Keratinocyte (primary cell): ENCODE measurements around the gene EHMT1. TPM values are rescaled to one million over a fixed set of nuclear protein-coding genes. Genes with fewer than 3 reads are reported as not detected.

Source experiments
- DNase-seq: peaks from one replicate; pipeline ENCODE4 v3.0.0-alpha.2; 2011; ENCODE audit warnings: low read depth, missing footprints, low spot score
- FAIRE-seq: peaks from 2 replicates; lab custom pipeline; 2011; peaks lifted over from hg19 to GRCh38; lab: Jason Lieb, UNC
- H2AFZ ChIP-seq: 2 replicates; pipeline ENCODE4 v1.6.0; 2012; ENCODE audit warnings: low read length, control low read depth, inconsistent platforms; ENCODE audit not compliant: control insufficient read depth
- H3K27ac ChIP-seq: 2 replicates; pipeline ENCODE4 v1.5.1; 2011; ENCODE audit warnings: low read length; ENCODE audit not compliant: control insufficient read depth, insufficient read depth
- H3K27me3 ChIP-seq: 3 replicates; pipeline ENCODE4 v1.6.0; 2011; ENCODE audit warnings: low read length; ENCODE audit not compliant: control insufficient read depth, insufficient read depth; ENCODE audit errors: extremely low read depth
- H3K36me3 ChIP-seq, 2 experiments: 2 replicates in 1 of 2; 3 replicates in 1 of 2; pipeline ENCODE4 v1.5.1; 2011; ENCODE audit warnings: low read length in 2 of 2, mild to moderate bottlenecking in 1 of 2; ENCODE audit not compliant: control insufficient read depth in 2 of 2, insufficient read depth in 2 of 2; ENCODE audit errors: extremely low read depth in 1 of 2
- H3K4me1 ChIP-seq: 3 replicates; pipeline ENCODE4 v1.5.1; 2011; ENCODE audit warnings: low read length; ENCODE audit not compliant: control insufficient read depth, insufficient read depth; ENCODE audit errors: extremely low read depth
- H3K4me2 ChIP-seq: 3 replicates; pipeline ENCODE4 v1.6.0; 2011; ENCODE audit warnings: low read depth, low read length; ENCODE audit not compliant: control insufficient read depth, insufficient read depth; ENCODE audit errors: extremely low read depth
- H3K4me3 ChIP-seq, 3 experiments: fragments of 200-600 bp in 1 of 3; sonication (generic) in 1 of 3; 2 replicates in 2 of 3; 3 replicates in 1 of 3; pipeline ENCODE4 v1.5.1; 2011 to 2016; ENCODE audit warnings: low read length in 3 of 3, mild to moderate bottlenecking in 3 of 3, control low read depth in 2 of 3, inconsistent platforms in 1 of 3, low read depth in 1 of 3, mixed read lengths in 1 of 3, mixed run types in 1 of 3, moderate library complexity in 1 of 3; ENCODE audit not compliant: control insufficient read depth in 2 of 3, insufficient read depth in 2 of 3; ENCODE audit errors: extremely low read depth in 1 of 3
- H3K79me2 ChIP-seq: 2 replicates; pipeline ENCODE4 v1.6.0; 2012; ENCODE audit warnings: low read length; ENCODE audit not compliant: control insufficient read depth, insufficient read depth
- H3K9ac ChIP-seq: 3 replicates; pipeline ENCODE4 v1.6.0; 2011; ENCODE audit warnings: low read length; ENCODE audit not compliant: control insufficient read depth, insufficient read depth; ENCODE audit errors: extremely low read depth
- H3K9me1 ChIP-seq: 3 replicates; pipeline ENCODE4 v1.6.0; 2011; ENCODE audit warnings: low read length; ENCODE audit not compliant: control insufficient read depth, insufficient read depth; ENCODE audit errors: extremely low read depth
- H3K9me3 ChIP-seq: 2 replicates; pipeline ENCODE4 v1.5.1; 2012; ENCODE audit warnings: low read depth, low read length; ENCODE audit not compliant: control insufficient read depth
- H4K20me1 ChIP-seq: 3 replicates; pipeline ENCODE4 v1.6.0; 2011; ENCODE audit warnings: low read length; ENCODE audit not compliant: control insufficient read depth, insufficient read depth; ENCODE audit errors: extremely low read depth
- EZH2 ChIP-seq: IDR thresholded peaks from one replicate; pipeline ENCODE4 v1.6.1; 2012; ENCODE audit warnings: inconsistent platforms, mild to moderate bottlenecking, low read length, moderate library complexity
- dilution Hi-C: fragments of 300-500 bp; cut with MboI; formaldehyde crosslinking; loops from one replicate; pipeline ENCODE4 v1.7.0; 2020; ENCODE audit warnings: low sequenced_read_pairs; ENCODE audit not compliant: extremely low pct_ligation_motif_present
- polyA plus RNA-seq, 5 experiments: library from polyadenylated mRNA; depleted of rRNA in 3 of 5; stranded (reverse) in 3 of 5; stranded (forward) in 1 of 5; unstranded in 1 of 5; fragments of >200 nt; gene quantifications; 1 replicate in 1 of 5; 2 replicates in 3 of 5; 3 replicates in 1 of 5; pipeline versions ENCODE4 v1.2.1 to v1.2.3, GENCODE V29; 2011 to 2012; ENCODE audit warnings: missing spikeins in 2 of 5, low read depth in 1 of 5, low replicate concordance in 1 of 5
- TF ChIP-seq, protein P1 (sequence below), 3 experiments: IDR thresholded peaks in 1 of 3; conservative IDR thresholded peaks in 1 of 3; optimal IDR thresholded peaks in 1 of 3; 2 replicates in 2 of 3; 3 replicates in 1 of 3; pipeline versions ENCODE3 to v1.5.1; 2011; ENCODE audit warnings: low read length in 3 of 3, mild to moderate bottlenecking in 3 of 3, moderate library complexity in 2 of 3, control low read depth in 1 of 3, inconsistent platforms in 1 of 3; ENCODE audit not compliant: insufficient read depth in 2 of 3; ENCODE audit errors: extremely low read depth in 1 of 3

Gene EHMT1
- polyA plus RNA-seq, 1 donor (not counting 4 experiments of a cell fraction or from before 2014, with no cell fraction given): 25.9 TPM

DNA sequence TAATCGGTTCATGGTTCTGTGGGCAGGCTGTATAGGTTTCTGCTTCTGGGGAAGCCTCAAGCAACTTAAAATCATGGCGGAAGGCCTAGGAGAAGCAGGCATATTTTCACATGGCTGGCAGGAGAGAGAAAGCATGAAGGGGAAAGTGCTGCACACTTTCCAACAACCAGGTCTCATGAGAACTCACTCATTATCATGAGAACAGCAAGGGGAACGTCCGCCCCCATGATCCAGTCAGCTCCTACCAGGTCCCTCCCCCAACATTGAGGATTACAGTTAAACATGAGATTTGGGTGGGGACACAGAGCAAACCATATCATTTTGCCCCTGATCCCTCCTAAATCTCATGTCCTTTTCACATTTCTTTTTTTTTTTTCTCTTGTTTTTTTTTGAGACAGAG is 82.1 kb downstream of the EHMT1 start:
- peaks cover 6% of the 10 kb centered on the region for H4K20me1 ChIP-seq
- no peaks in the 10 kb centered on the region for H3K4me1 ChIP-seq
- DNase-seq (no peak), FAIRE-seq (no peak)
- H3K9me3 ChIP-seq: peaks cover 2% of the 10 kb centered on the region
- no peak overlapping the region for H3K4me2 ChIP-seq
- no peaks in the 10 kb centered on the region for H3K27me3 ChIP-seq
- H2AFZ ChIP-seq: no peak overlapping the region
- H3K27ac ChIP-seq: no peak overlapping the region
- dilution Hi-C loops: no loop called here
- no peak overlapping the region for H3K4me3 ChIP-seq
- TF ChIP-seq, protein P1, sequence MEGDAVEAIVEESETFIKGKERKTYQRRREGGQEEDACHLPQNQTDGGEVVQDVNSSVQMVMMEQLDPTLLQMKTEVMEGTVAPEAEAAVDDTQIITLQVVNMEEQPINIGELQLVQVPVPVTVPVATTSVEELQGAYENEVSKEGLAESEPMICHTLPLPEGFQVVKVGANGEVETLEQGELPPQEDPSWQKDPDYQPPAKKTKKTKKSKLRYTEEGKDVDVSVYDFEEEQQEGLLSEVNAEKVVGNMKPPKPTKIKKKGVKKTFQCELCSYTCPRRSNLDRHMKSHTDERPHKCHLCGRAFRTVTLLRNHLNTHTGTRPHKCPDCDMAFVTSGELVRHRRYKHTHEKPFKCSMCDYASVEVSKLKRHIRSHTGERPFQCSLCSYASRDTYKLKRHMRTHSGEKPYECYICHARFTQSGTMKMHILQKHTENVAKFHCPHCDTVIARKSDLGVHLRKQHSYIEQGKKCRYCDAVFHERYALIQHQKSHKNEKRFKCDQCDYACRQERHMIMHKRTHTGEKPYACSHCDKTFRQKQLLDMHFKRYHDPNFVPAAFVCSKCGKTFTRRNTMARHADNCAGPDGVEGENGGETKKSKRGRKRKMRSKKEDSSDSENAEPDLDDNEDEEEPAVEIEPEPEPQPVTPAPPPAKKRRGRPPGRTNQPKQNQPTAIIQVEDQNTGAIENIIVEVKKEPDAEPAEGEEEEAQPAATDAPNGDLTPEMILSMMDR (optimal IDR thresholded peaks at IDR 0.05 in 1 of 3, IDR thresholded peaks at IDR 0.05 in 1 of 3, conservative IDR thresholded peaks at IDR 0.05 in 1 of 3; ENCODE audit: extremely low read depth in 1 of 3, insufficient read depth in 2 of 3, low read length in 3 of 3): no peak
- no peak for TF ChIP-seq EZH2
- peaks cover 79% of the 10 kb centered on the region for H3K79me2 ChIP-seq
- no peak overlapping the region for H3K9ac ChIP-seq
- H3K9me1 ChIP-seq: peaks cover 4% of the 10 kb centered on the region
- H3K36me3 ChIP-seq: no peaks in the 10 kb centered on the region

DNA sequence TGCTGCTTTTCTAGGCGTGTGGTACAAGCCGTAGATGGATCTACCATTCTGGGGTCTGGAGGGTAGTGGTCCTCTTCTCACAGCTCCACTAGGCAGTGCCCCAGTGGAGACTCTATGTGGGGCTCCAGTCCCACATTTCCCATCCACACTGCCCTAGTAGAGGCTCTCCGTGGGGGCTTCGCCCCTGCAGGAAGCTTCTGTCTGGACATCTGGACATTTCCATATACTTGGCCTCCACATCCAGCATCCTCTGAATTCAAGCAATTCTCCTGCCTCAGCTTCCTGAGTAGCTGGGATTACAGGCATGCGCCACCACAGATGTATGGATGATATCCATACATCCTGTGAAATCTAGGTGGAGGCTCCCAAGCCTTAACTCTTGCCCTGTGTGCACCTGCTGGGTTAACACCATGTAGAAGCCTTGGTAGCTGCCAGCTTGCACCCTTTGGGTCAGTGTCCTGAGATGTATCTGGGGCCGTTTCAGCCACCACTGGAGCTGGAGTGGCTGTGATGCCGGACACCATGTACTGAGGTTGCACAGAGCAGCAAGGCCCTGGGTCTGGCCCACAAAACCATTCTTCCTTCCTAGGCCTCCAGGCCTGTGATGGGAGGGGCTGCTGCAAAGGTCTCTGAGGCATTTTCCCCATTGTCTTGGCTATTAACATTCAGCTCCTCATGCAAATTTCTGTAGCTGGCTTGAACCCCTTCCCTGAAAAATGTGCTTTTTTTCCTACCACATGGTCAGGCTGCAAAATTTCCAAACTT is 84.0 kb downstream of the EHMT1 start:
- no peak for FAIRE-seq

More for the DNA sequence above, 84.0 kb downstream of the EHMT1 start:
- H3K4me2 ChIP-seq: no peak overlapping the region
- H3K27ac ChIP-seq: no peak overlapping the region
- H4K20me1 ChIP-seq: peaks cover 6% of the 10 kb centered on the region
- peaks cover 8% of the 10 kb centered on the region for H3K4me1 ChIP-seq
- DNase-seq: no peak
- H3K9me3 ChIP-seq: peaks cover 2% of the 10 kb centered on the region
- H3K79me2 ChIP-seq: peaks cover 77% of the 10 kb centered on the region
- H3K4me3 ChIP-seq: no peak overlapping the region
- no peak overlapping the region for H3K9ac ChIP-seq
- TF ChIP-seq EZH2: no peak
- no peaks in the 10 kb centered on the region for H3K27me3 ChIP-seq
- H3K36me3 ChIP-seq: no peaks in the 10 kb centered on the region
- dilution Hi-C loops: no loop called here
- no peak overlapping the region for H2AFZ ChIP-seq
- peaks cover 4% of the 10 kb centered on the region for H3K9me1 ChIP-seq
